Inferior parietal cortex (tissue), 1 donor: Measurements from ENCODE around the gene RMND5B.
"Not testable (repeated sequence)": the region's sequence is repeated elsewhere in the genome, so short reads cannot be mapped to it uniquely, and the experiment has no call there.

Source experiments
- DNase-seq: peaks from one replicate; pipeline ENCODE4 v3.0.0-alpha.2; 2016; ENCODE audit errors: extremely low spot score

The RMND5B gene

GRCh38 chr5:178170455-178170854, 39.6 kb downstream of the RMND5B start:
- DNase-seq: no peak

- no peak for DNase-seq
Observed at GRCh38 chr5:178174456-178174855, 43.6 kb downstream of the RMND5B start.

GRCh38 chr5:178176791-178177190, 46.0 kb downstream of the RMND5B start:
- DNase-seq: no peak

- DNase-seq: no peak
Observed at GRCh38 chr5:178177569-178177968, 46.8 kb downstream of the RMND5B start.

GRCh38 chr5:178180141-178180863, 49.5 kb downstream of the RMND5B start:
- no peak for DNase-seq

- no peak for DNase-seq
Observed at GRCh38 chr5:178182158-178182876, 51.5 kb downstream of the RMND5B start.

GRCh38 chr5:178186427-178186826, 55.6 kb downstream of the RMND5B start:
- no peak for DNase-seq

GRCh38 chr5:178187014-178187413, 56.2 kb downstream of the RMND5B start, which contains the start of gene GMCL2:
GMCL2 (minus strand) TSS chr5:178187371; CDS start chr5:178187299, 72 bp downstream.
- no peak for DNase-seq

- no peak for DNase-seq
Observed at GRCh38 chr5:178189433-178189832, 58.6 kb downstream of the RMND5B start.

GRCh38 chr5:178191661-178192060, 60.8 kb downstream of the RMND5B start:
- no peak for DNase-seq

- DNase-seq: no peak
Observed at GRCh38 chr5:178192244-178192643, 61.4 kb downstream of the RMND5B start.

GRCh38 chr5:178192787-178193186, 62.0 kb downstream of the RMND5B start:
- DNase-seq: no peak

- DNase-seq: no peak
Observed at GRCh38 chr5:178193251-178193809, 62.5 kb downstream of the RMND5B start.

- no peak for DNase-seq
Observed at GRCh38 chr5:178194026-178194425, 63.2 kb downstream of the RMND5B start.

GRCh38 chr5:178196281-178196812, 65.5 kb downstream of the RMND5B start:
- DNase-seq: no peak

- no peak for DNase-seq
Observed at GRCh38 chr5:178196986-178197385, 66.2 kb downstream of the RMND5B start.

- DNase-seq: not testable (repeated sequence)
Observed at GRCh38 chr5:178198151-178198550, 67.3 kb downstream of the RMND5B start.

- DNase-seq: no peak
Observed at GRCh38 chr5:178198706-178199105, 67.9 kb downstream of the RMND5B start.

- DNase-seq: no peak
Observed at GRCh38 chr5:178199581-178200434, 69.0 kb downstream of the RMND5B start.
